ENCODE data around the gene IQSEC1.

Gene IQSEC1

GRCh38 chr3:13067778-13068177 is 5.5 kb downstream of the IQSEC1 start:
- DNase-seq = no peak

GRCh38 chr3:13066834-13067233 is 6.4 kb downstream of the IQSEC1 start:
- no peak for DNase-seq

GRCh38 chr3:13066236-13066635 is 7.0 kb downstream of the IQSEC1 start:
- DNase-seq = no peak

- DNase-seq = no peak
Observed at GRCh38 chr3:13065727-13066126, 7.5 kb downstream of the IQSEC1 start.

- no peak for DNase-seq
Observed at GRCh38 chr3:13064964-13065363, 8.3 kb downstream of the IQSEC1 start.

- no peak for DNase-seq
Observed at GRCh38 chr3:13064159-13064868, 8.9 kb downstream of the IQSEC1 start.

DNA sequence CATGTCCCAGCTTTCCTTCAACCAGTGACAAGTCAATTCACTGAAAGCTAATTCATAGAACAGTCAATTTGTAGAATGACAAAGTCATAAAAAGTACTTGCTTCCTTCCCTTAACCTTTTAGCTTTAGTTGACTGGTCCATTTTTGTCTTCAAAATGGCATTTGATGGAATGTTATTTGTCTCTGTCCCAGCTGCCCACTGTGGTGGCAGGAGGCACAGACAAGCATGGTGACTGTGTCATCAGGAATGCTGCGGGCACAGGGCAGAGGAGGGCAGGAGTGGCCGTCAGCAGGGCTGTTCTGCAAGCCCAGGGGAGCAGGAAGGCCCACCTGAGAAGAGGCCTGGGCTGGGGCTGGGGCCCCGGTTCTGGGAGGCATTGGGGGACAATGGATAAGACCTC is 10.0 kb downstream of the IQSEC1 start:
- DNase-seq = no peak

GRCh38 chr3:13062647-13063046 is 10.6 kb downstream of the IQSEC1 start:
- no peak for DNase-seq

GRCh38 chr3:13060341-13060910 is 12.8 kb downstream of the IQSEC1 start:
- no peak for DNase-seq

DNA sequence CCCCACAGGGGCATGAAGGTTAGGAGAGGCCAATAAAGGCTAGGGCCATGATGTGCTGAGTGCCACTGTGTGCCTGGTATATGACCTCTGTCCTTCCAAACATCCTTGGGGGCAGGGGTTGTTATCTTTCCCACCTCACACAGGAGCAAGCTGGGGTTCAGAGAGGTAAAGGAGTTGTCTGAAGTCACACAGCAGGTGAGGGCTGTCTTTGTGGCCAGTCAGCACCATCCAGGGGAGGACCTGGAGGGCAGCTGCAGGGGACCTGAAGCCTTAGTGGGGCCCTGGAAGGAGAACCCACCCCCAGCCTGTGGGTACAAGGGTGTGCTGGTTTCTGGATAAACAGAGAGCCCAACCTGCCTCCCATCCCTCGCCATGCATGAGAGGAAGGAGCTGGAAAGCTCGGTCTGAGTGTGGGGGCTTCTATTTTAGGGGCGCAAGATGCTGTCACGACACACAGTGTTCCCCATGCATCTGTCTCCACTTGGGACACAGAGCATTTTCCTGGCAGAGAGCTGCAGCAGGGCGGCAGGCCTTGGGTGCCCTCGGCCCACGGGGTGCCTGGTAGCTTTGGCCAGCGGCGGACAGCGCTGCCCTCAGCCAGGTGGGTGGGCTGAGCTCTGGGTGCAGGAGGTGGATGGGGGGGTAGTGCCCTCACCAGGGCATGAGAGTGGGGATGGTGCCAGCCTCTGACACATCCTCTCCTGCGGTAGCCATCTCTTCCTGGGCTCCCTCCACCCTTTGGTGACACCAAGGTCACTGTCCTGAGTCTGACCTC is 14.7 kb downstream of the IQSEC1 start:
- DNase-seq = no peak

- DNase-seq = no peak
Observed at GRCh38 chr3:13057282-13058040, 15.8 kb downstream of the IQSEC1 start.

- no peak for DNase-seq
Observed at GRCh38 chr3:13055634-13056033, 17.6 kb downstream of the IQSEC1 start.

- DNase-seq = no peak
Observed at GRCh38 chr3:13054341-13055285, 18.6 kb downstream of the IQSEC1 start.

- no peak for DNase-seq
Observed at GRCh38 chr3:13053893-13054292, 19.3 kb downstream of the IQSEC1 start.

DNA sequence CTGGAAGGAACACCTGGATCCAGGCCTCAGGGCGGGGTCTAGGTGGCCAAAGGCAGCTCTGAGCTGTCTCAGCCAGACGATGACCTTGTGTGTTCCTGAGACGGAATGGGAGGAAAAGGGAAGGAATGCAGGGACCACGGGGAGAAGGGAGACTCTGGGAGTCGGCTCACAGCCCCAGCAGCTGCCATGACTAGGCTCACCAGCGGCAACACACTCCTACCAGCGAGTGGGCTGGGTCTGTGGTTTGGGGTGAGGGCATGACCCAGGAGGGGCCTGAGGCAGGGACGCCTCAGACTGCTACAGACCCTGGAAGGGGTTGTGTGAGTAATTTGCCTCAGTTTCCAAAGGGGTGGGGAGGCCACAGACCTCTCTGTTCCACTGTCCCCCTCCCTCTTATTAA is 19.8 kb downstream of the IQSEC1 start:
- DNase-seq = no peak

GRCh38 chr3:13052191-13052820 is 20.9 kb downstream of the IQSEC1 start:
- DNase-seq = no peak

DNA sequence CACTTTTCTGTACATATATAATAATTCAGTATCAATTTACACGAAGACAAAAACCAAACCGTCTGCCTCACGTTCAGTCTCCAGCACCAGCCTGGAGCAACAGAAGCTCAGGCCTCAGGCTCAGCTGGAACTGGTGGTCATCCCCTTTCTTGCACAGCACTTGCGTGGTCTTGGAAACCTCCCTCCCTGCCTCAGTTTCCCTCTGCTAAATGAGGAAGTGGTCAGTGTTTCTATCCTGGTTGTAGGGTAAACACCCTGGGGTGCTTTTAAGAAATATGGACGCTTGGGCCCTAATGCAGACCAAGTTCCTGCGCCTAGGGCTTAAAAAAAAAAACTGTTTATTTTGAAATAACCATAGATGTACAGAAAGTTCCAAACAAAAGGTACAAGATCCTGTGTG is 21.6 kb downstream of the IQSEC1 start:
- no peak for DNase-seq

DNA sequence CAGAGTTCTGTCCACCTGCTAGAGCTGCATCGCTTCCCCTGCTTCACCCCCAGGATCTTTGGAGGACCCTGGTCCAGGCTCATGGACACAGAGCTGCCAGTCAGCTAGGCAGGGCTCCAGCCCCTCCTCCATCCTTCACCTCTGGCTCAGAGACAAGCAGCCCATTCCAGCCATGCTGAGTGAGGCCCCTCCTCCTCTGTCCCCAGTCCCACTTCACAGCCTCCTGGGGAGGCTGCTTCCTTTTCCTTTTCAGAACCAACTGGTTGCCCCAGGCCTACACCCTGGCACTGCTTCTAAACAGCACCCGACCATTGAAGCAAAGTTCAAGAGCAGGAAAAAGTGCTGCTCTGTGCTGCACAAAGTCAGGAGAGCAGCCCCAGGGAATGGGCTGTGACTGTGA is 22.2 kb downstream of the IQSEC1 start:
- DNase-seq = no peak

GRCh38 chr3:13050446-13050845 is 22.8 kb downstream of the IQSEC1 start:
- no peak for DNase-seq

GRCh38 chr3:13049400-13049799 is 23.8 kb downstream of the IQSEC1 start:
- no peak for DNase-seq

DNA sequence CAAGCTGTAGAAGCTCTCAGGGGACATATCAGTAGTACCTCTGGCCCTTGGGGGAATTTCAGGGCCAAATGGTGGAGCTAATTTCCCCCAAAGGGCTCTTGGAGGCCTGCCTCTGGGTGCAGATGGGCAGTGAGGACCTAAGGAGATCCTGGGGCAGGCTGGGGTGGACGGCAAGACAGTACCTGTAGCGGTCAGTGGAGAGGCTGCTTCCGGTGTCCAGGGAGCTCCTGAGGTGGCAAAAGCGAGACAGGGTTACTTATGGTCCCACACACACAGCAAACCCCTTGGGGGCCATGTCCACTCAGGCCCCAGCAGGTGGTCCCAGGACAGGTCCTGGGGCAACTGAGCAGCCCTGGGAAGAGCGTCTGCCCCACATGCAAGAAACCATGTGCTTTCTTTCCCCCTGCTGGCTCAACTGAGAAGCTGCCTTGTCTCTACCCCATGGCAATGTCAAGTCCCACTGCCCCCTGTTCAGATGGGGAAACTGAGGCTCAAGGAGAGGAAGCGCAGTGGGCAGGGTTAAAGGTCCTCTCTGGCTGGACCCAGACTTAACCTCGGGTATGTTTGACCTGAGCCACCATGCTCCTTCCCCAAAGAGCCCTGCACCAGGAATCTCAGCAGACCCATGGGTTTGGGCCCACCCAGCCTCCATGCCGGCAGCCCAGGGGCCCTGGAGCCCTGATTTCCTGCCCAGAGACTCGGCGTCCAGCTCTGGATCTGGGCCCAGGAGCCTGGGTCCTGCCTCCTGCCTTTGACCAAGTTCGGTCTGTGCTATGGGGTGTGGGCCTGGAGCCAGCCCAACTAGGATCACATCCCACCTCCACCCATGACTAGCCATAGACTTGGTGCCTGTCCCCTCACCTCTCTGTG is 25.7 kb downstream of the IQSEC1 start:
- no peak for DNase-seq

Data from activated CD8-positive, alpha-beta memory T cell treated with anti-CD3 and anti-CD28 coated beads, Interleukin-2, amount 50 U/mL, for 48 hours (primary cell).